Liver (tissue), 9 donors: ENCODE data around the gene NPEPL1. TPM values are rescaled to one million over a fixed set of nuclear protein-coding genes. Genes with fewer than 3 reads are reported as not detected.

ENCODE experiments used
- DNase-seq: peaks from one replicate; pipeline ENCODE4 v3.0.0-alpha.2; 2017; ENCODE audit warnings: low spot score
- H3K27ac ChIP-seq, 2 donors: one replicate each; pipeline ENCODE4 v1.7.0; 2013; ENCODE audit warnings: inconsistent platforms in 2 of 2, low read length in 2 of 2, control low read depth in 1 of 2, low read depth in 1 of 2, mild to moderate bottlenecking in 1 of 2
- H3K27me3 ChIP-seq, 4 donors: one replicate each; pipeline versions ENCODE4 v1.6.1 to v1.7.0; 2013; ENCODE audit warnings: low read length in 3 of 4, inconsistent platforms in 1 of 4, mild to moderate bottlenecking in 1 of 4, moderate library complexity in 1 of 4; ENCODE audit not compliant: control insufficient read depth in 4 of 4, insufficient read depth in 4 of 4
- H3K36me3 ChIP-seq, 4 donors: one replicate each; pipeline versions ENCODE4 v1.6.1 to v1.7.0; 2013; ENCODE audit warnings: low read length in 3 of 4, mild to moderate bottlenecking in 3 of 4, low read depth in 1 of 4, moderate library complexity in 1 of 4; ENCODE audit not compliant: control insufficient read depth in 4 of 4, insufficient read depth in 3 of 4
- H3K4me1 ChIP-seq, 4 donors: one replicate each; pipeline versions ENCODE4 v1.6.1 to v1.7.0; 2013; ENCODE audit warnings: low read length in 3 of 4, mild to moderate bottlenecking in 3 of 4, moderate library complexity in 1 of 4; ENCODE audit not compliant: control insufficient read depth in 4 of 4, insufficient read depth in 4 of 4
- H3K4me3 ChIP-seq, 3 donors: one replicate each; pipeline versions ENCODE4 v1.6.1 to v1.7.0; 2013; ENCODE audit warnings: low read length in 3 of 3, control low read depth in 1 of 3, low read depth in 1 of 3, mild to moderate bottlenecking in 1 of 3
- H3K9ac ChIP-seq, 2 donors: one replicate each; pipeline ENCODE4 v1.7.0; 2013; ENCODE audit warnings: low read length in 2 of 2, mild to moderate bottlenecking in 2 of 2, moderate library complexity in 2 of 2, control low read depth in 1 of 2, low read depth in 1 of 2
- H3K9me3 ChIP-seq, 4 donors: one replicate each; pipeline versions ENCODE4 v1.6.1 to v1.7.0; 2013; ENCODE audit warnings: low read length in 3 of 4; ENCODE audit not compliant: control insufficient read depth in 4 of 4
- ATF3 ChIP-seq: IDR thresholded peaks from 2 replicates; pipeline ENCODE4 v1.6.1; 2016; ENCODE audit warnings: antibody characterized with exemption
- EGR1 ChIP-seq, 2 donors: IDR thresholded peaks; 2 replicates each; pipeline ENCODE4 v1.6.1; 2016 to 2018; ENCODE audit warnings: antibody characterized with exemption in 2 of 2, low read depth in 2 of 2
- FOXA1 ChIP-seq: IDR thresholded peaks from 2 replicates; pipeline ENCODE4 v1.6.1; 2016; ENCODE audit warnings: antibody characterized with exemption
- FOXA2 ChIP-seq: IDR thresholded peaks from 2 replicates; pipeline ENCODE4 v1.6.1; 2016; ENCODE audit warnings: antibody characterized with exemption
- HNF4A ChIP-seq, 2 donors: conservative IDR thresholded peaks; 2 replicates each; pipeline ENCODE4 v1.6.1; 2016; ENCODE audit warnings: antibody characterized with exemption in 2 of 2, mild to moderate bottlenecking in 2 of 2
- JUND ChIP-seq, 2 donors: IDR thresholded peaks; 2 replicates each; pipeline ENCODE4 v1.6.1; 2016; ENCODE audit warnings: antibody characterized with exemption in 2 of 2
- MAX ChIP-seq: IDR thresholded peaks from 2 replicates; pipeline ENCODE4 v1.6.1; 2016; ENCODE audit warnings: antibody characterized with exemption
- RAD21 ChIP-seq, 2 donors: IDR thresholded peaks; 2 replicates each; pipeline ENCODE4 v1.6.1; 2016; ENCODE audit warnings: antibody characterized with exemption in 2 of 2, mild to moderate bottlenecking in 2 of 2
- RXRA ChIP-seq, 2 donors: IDR thresholded peaks; 2 replicates each; pipeline ENCODE4 v1.6.1; 2017 to 2018; ENCODE audit warnings: antibody characterized with exemption in 2 of 2, mild to moderate bottlenecking in 1 of 2
- SP1 ChIP-seq: IDR thresholded peaks from 2 replicates; pipeline ENCODE4 v1.6.1; 2018; ENCODE audit warnings: antibody characterized with exemption, mild to moderate bottlenecking
- TAF1 ChIP-seq: conservative IDR thresholded peaks from 2 replicates; pipeline ENCODE4 v1.6.1; 2016; ENCODE audit warnings: antibody characterized with exemption, mild to moderate bottlenecking
- ZBTB33 ChIP-seq: IDR thresholded peaks from 2 replicates; pipeline ENCODE4 v1.6.1; 2016; ENCODE audit warnings: antibody characterized with exemption
- WGBS: extraction: QIAGEN DNeasy Blood & Tissue Kit; methylation state at CpG from one replicate; pipeline ENCODE4 v1.1.7; 2013; 5-methylcytosine and 5-hydroxymethylcytosine counted together
- polyA plus RNA-seq, 2 donors: library from polyadenylated mRNA; stranded (reverse) in 1 of 2; unstranded in 1 of 2; fragments of 200-250 nt in 1 of 2; fragments of >200 nt in 1 of 2; fragmentation: Nextera tagmentation in 1 of 2; extraction: Ambion mirVana in 1 of 2; gene quantifications; one replicate each; pipeline versions ENCODE4 v1.2.1 to v1.2.3, GENCODE V29; 2013 to 2015
- total RNA-seq, 2 donors: library from RNA; depleted of rRNA; stranded (reverse); fragments of >200 nt; gene quantifications; one replicate each; pipeline ENCODE4 v1.2.3, GENCODE V29; 2014
- TF ChIP-seq, protein P1 (sequence below): IDR thresholded peaks from 2 replicates; pipeline ENCODE4 v1.6.1; 2016; ENCODE audit warnings: antibody characterized with exemption, mild to moderate bottlenecking
- donor health status: healthy.
- donor health status: healthy.
- donor health status: healthy.
- donor health status: healthy.
- donor health status: healthy.

NPEPL1 gene
- total and polyA plus RNA-seq, 4 donors, result 8.0 to 13.3 (median 10.9) TPM

GRCh38 chr20:58666702-58667101 is 25.9 kb upstream of the NPEPL1 start:
- Histone ChIP-seq H3K4me3 (no peak overlapping the region), H3K9me3 (no peaks in the 10 kb centered on the region), H3K9ac (no peak overlapping the region), H3K4me1 (no peaks in the 10 kb centered on the region), H3K36me3 (peaks cover 5 to 28% (median 26%) of the 10 kb centered on the region in 4 donors), H3K27ac (no peak overlapping the region), H3K27me3 (no peaks in the 10 kb centered on the region)
- no peak for DNase-seq
- TF ChIP-seq FOXA1 (no peak), RAD21 (IDR thresholded peaks at IDR 0.05) (no peak), RXRA (IDR thresholded peaks at IDR 0.05) (no peak), JUND (IDR thresholded peaks at IDR 0.05) (no peak), SP1 (no peak), ATF3 (no peak), HNF4A (conservative IDR thresholded peaks at IDR 0.05) (no peak), EGR1 (IDR thresholded peaks at IDR 0.05; ENCODE audit: low read depth in 2 of 2) (no peak), MAX (no peak), FOXA2 (no peak), ZBTB33 (no peak), TAF1 (no peak)
- TF ChIP-seq, protein P1, sequence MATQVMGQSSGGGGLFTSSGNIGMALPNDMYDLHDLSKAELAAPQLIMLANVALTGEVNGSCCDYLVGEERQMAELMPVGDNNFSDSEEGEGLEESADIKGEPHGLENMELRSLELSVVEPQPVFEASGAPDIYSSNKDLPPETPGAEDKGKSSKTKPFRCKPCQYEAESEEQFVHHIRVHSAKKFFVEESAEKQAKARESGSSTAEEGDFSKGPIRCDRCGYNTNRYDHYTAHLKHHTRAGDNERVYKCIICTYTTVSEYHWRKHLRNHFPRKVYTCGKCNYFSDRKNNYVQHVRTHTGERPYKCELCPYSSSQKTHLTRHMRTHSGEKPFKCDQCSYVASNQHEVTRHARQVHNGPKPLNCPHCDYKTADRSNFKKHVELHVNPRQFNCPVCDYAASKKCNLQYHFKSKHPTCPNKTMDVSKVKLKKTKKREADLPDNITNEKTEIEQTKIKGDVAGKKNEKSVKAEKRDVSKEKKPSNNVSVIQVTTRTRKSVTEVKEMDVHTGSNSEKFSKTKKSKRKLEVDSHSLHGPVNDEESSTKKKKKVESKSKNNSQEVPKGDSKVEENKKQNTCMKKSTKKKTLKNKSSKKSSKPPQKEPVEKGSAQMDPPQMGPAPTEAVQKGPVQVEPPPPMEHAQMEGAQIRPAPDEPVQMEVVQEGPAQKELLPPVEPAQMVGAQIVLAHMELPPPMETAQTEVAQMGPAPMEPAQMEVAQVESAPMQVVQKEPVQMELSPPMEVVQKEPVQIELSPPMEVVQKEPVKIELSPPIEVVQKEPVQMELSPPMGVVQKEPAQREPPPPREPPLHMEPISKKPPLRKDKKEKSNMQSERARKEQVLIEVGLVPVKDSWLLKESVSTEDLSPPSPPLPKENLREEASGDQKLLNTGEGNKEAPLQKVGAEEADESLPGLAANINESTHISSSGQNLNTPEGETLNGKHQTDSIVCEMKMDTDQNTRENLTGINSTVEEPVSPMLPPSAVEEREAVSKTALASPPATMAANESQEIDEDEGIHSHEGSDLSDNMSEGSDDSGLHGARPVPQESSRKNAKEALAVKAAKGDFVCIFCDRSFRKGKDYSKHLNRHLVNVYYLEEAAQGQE, result no peak
- 91% methylated on average over 7 of the region's 7 CpGs for WGBS

DNA sequence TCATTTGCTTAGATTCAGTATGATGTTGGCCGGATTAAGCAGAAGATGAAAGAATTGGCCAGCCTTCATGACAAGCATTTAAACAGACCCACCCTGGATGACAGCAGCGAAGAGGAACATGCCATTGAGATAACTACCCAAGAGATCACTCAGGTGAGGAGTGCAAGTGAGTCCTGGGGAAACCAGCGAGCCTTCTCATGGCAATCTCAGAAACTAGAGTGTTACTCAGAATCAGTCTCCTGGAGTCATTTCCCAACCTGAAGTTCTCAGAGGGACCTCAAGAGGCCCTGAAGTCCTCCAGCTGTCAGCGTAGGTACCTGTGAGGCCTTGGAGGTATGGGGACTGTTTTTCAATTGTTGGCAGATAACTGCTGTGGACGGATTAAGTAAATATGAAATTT is 24.6 kb upstream of the NPEPL1 start:
- Histone ChIP-seq H3K36me3 (peaks cover 5 to 36% (median 32%) of the 10 kb centered on the region in 4 donors), H3K27ac (no peak overlapping the region), H3K4me1 (no peaks in the 10 kb centered on the region), H3K27me3 (no peaks in the 10 kb centered on the region), H3K9me3 (no peaks in the 10 kb centered on the region), H3K9ac (no peak overlapping the region), H3K4me3 (no peak overlapping the region)
- DNase-seq, result no peak
- TF ChIP-seq ZBTB33 (no peak), EGR1 (IDR thresholded peaks at IDR 0.05; ENCODE audit: low read depth in 2 of 2) (no peak), RXRA (IDR thresholded peaks at IDR 0.05) (no peak)
- WGBS, result 94% methylated on average over 5 of the region's 5 CpGs
